HEK293 (cell line): ENCODE data around the gene MGAT4D.

ENCODE experiments used
- CTCF ChIA-PET: fragments of 350-600 bp; formaldehyde crosslinking; extraction: SDS; loops from one replicate; lab custom pipeline; 2021; ENCODE audit warnings: antibody characterized with exemption; lab: Yijun Ruan, JAX
- POLR2A ChIA-PET: fragments of 300-600 bp; formaldehyde crosslinking; extraction: SDS; loops from one replicate; lab custom pipeline; 2020; ENCODE audit warnings: antibody characterized with exemption, inconsistent platforms; lab: Yijun Ruan, JAX
- H3K27ac ChIP-seq: fragments of 200-500 bp; sonication (Bioruptor generic); 2 replicates; pipeline ENCODE4 v1.5.1; 2014; ENCODE audit warnings: low read depth, low read length, control low read depth, inconsistent platforms; ENCODE audit errors: extremely low read depth
- H3K36me3 ChIP-seq, 2 experiments: fragments of 200-500 bp in 1 of 2; sonication (Bioruptor generic) in 1 of 2; 1 replicate in 1 of 2; 2 replicates in 1 of 2; pipeline ENCODE4 v1.5.1; 2014 to 2017; ENCODE audit warnings: inconsistent platforms in 2 of 2, low read length in 2 of 2; ENCODE audit not compliant: control insufficient read depth in 2 of 2, insufficient read depth in 1 of 2
- H3K4me1 ChIP-seq: fragments of 200-500 bp; sonication (Bioruptor generic); 2 replicates; pipeline ENCODE4 v1.5.1; 2014; ENCODE audit warnings: mild to moderate bottlenecking, low read length, inconsistent platforms; ENCODE audit not compliant: control insufficient read depth, insufficient read depth
- H3K4me3 ChIP-seq: 2 replicates; pipeline ENCODE4 v1.5.1; 2011; ENCODE audit warnings: low read depth, mild to moderate bottlenecking, control low read depth, low read length, moderate library complexity
- H3K9me3 ChIP-seq: fragments of 200-500 bp; sonication (Bioruptor generic); 2 replicates; pipeline ENCODE4 v1.5.1; 2014; ENCODE audit warnings: low read depth, low read length, inconsistent platforms; ENCODE audit not compliant: control insufficient read depth, insufficient read depth
- EGR2 ChIP-seq: fragments of 450-650 bp; formaldehyde crosslinking; IDR thresholded peaks from 2 replicates; pipeline ENCODE4 v1.5.1; 2016; ENCODE audit warnings: low read depth, missing biosample characterization, missing genetic modification characterization
- GFI1B ChIP-seq: fragments of 450-650 bp; formaldehyde crosslinking; IDR thresholded peaks from 2 replicates; pipeline ENCODE4 v1.5.1; 2016; ENCODE audit warnings: missing biosample characterization, missing genetic modification characterization
- MYNN ChIP-seq: fragments of 450-650 bp; formaldehyde crosslinking; IDR thresholded peaks from 2 replicates; pipeline ENCODE4 v1.5.1; 2016; ENCODE audit warnings: missing biosample characterization, missing genetic modification characterization, borderline replicate concordance
- OVOL3 ChIP-seq: fragments of 450-650 bp; formaldehyde crosslinking; IDR thresholded peaks from 2 replicates; pipeline ENCODE4 v1.5.1; 2016; ENCODE audit warnings: missing biosample characterization, missing genetic modification characterization
- PRDM1 ChIP-seq: fragments of 450-650 bp; formaldehyde crosslinking; IDR thresholded peaks from 2 replicates; pipeline ENCODE4; 2016; ENCODE audit warnings: missing biosample characterization, missing genetic modification characterization
- SCRT2 ChIP-seq: fragments of 450-650 bp; formaldehyde crosslinking; IDR thresholded peaks from 2 replicates; pipeline ENCODE4 v1.5.1; 2016; ENCODE audit warnings: missing biosample characterization, missing genetic modification characterization
- ZEB2 ChIP-seq: fragments of 450-650 bp; formaldehyde crosslinking; IDR thresholded peaks from 2 replicates; pipeline ENCODE4 v1.5.1; 2016; ENCODE audit warnings: missing biosample characterization, missing genetic modification characterization
- ZNF112 ChIP-seq: fragments of 450-650 bp; formaldehyde crosslinking; IDR thresholded peaks from 2 replicates; pipeline ENCODE4 v1.5.0; 2017; ENCODE audit warnings: missing biosample characterization, missing genetic modification characterization
- ZNF132 ChIP-seq: fragments of 450-650 bp; formaldehyde crosslinking; IDR thresholded peaks from 2 replicates; pipeline ENCODE4 v1.5.1; 2017; ENCODE audit warnings: missing biosample characterization, missing genetic modification characterization, borderline replicate concordance
- ZNF174 ChIP-seq: fragments of 450-650 bp; formaldehyde crosslinking; IDR thresholded peaks from 2 replicates; pipeline ENCODE4 v1.5.0; 2017; ENCODE audit warnings: missing biosample characterization, mild to moderate bottlenecking, missing genetic modification characterization
- ZNF707 ChIP-seq: fragments of 450-650 bp; formaldehyde crosslinking; IDR thresholded peaks from 2 replicates; pipeline ENCODE4 v1.5.1; 2016; ENCODE audit warnings: missing biosample characterization, missing genetic modification characterization
- ZNF747 ChIP-seq: fragments of 450-650 bp; formaldehyde crosslinking; IDR thresholded peaks from 2 replicates; pipeline ENCODE4 v1.5.1; 2016; ENCODE audit warnings: missing biosample characterization, missing genetic modification characterization
- ZNF776 ChIP-seq: fragments of 450-650 bp; formaldehyde crosslinking; IDR thresholded peaks from 2 replicates; pipeline ENCODE4 v1.5.0; 2017; ENCODE audit warnings: missing biosample characterization, missing genetic modification characterization, borderline replicate concordance
- ZSCAN30 ChIP-seq: fragments of 450-650 bp; IDR thresholded peaks from 2 replicates; pipeline ENCODE4 v1.5.1; 2018; ENCODE audit warnings: missing biosample characterization, mild to moderate bottlenecking, missing genetic modification characterization, moderate library complexity
- TF ChIP-seq, protein P1 (sequence below): fragments of 450-650 bp; formaldehyde crosslinking; IDR thresholded peaks from 2 replicates; pipeline ENCODE4 v1.5.1; 2017; ENCODE audit warnings: missing biosample characterization, missing genetic modification characterization
- TF ChIP-seq, protein P2 (sequence below): sonication (generic); formaldehyde crosslinking; IDR thresholded peaks from 2 replicates; pipeline ENCODE4 v1.8.1; 2022; ENCODE audit warnings: mild to moderate bottlenecking, moderate library complexity, missing genetic modification reagents

MGAT4D gene

DNA sequence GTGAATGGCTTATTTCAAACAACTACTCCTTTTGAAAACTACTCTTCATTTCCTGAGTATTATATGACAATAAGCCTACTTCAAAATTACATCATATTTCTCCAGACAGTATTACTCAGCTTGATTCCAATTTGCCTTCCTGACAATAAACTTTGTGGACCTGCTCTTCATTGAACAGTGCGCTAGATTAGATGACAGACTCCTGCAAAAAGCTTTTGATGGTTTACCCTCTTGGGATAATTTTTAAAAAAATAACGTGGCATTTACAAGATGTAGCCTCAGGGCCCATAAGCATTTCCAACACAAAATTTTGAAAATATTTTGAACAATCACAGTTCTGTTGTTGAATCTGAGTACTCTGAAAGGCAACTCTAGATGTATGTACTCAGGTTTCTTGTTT lies 25.9 kb downstream of the MGAT4D start:
- ChIA-PET CTCF (interaction anchor here (0.5 kb wide), 1 partner anchor 112 kb away, joined by 8 read pairs; no protein-coding TSS in a partner anchor), POLR2A (no interaction called here)
- no peak for TF ChIP-seq OVOL3 (tag by site-specific recombination)
- TF ChIP-seq, protein P1, sequence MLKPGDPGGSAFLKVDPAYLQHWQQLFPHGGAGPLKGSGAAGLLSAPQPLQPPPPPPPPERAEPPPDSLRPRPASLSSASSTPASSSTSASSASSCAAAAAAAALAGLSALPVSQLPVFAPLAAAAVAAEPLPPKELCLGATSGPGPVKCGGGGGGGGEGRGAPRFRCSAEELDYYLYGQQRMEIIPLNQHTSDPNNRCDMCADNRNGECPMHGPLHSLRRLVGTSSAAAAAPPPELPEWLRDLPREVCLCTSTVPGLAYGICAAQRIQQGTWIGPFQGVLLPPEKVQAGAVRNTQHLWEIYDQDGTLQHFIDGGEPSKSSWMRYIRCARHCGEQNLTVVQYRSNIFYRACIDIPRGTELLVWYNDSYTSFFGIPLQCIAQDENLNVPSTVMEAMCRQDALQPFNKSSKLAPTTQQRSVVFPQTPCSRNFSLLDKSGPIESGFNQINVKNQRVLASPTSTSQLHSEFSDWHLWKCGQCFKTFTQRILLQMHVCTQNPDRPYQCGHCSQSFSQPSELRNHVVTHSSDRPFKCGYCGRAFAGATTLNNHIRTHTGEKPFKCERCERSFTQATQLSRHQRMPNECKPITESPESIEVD (tag by site-specific recombination), result peak; percentile 35; the same call in 1 of the 2 replicates
- Histone ChIP-seq H3K4me1 (no peaks in the 10 kb centered on the region), H3K9me3 (no peaks in the 10 kb centered on the region), H3K36me3 (no peaks in the 10 kb centered on the region), H3K27ac (no peak overlapping the region), H3K4me3 (no peak overlapping the region)

DNA sequence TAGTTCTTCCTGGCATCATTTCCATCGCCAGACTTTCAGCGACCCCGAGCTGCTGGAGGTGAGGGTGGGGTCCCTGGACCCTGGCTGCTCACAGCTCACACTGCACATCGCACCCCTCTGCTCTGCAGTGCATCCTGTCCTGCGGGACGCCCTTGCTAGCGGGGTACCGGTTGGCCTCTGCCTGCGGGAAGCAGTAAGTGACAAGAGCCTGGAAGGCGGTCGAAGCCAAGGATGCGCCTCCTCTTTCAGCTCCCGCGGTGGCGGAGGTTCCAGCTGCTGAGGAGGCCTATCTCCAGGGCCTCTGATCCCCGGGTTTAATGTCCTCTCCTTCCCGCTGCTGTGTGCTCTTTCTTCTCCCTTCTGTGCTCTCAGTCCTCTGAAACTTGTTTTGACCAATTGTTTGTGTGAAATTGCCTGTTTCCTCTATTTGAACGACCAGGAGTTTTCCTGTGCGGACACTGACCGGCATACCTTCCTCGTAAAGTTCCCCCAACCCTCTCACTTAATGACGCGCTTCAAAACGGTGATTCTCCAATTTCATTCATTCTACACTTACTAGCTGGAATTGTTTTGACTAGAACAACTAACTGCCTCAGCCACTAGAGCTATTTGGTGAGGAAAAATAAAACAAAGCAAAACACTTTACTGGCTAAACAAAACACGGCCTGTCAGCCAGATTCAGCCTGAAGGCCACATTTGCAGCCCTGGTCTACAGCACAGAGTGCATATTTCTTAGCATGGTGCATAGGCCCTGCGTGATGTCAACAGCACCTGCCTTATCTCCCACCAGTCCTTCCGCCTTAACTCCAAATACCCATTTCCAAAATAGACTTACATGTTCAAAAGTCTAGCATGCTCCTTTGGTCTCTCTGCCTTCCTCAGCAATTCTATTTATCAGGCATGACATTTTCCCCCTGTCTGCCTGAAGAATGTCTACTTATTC lies 28.0 kb downstream of the MGAT4D start:
- Histone ChIP-seq H3K4me3 (no peak overlapping the region), H3K4me1 (no peaks in the 10 kb centered on the region), H3K9me3 (no peaks in the 10 kb centered on the region), H3K36me3 (no peaks in the 10 kb centered on the region), H3K27ac (no peak overlapping the region)
- CTCF ChIA-PET, result no interaction called here
- POLR2A ChIA-PET, result no interaction called here
- TF ChIP-seq ZEB2 (tag by site-specific recombination) (no peak), EGR2 (tag by site-specific recombination) (no peak), ZNF112 (tag by site-specific recombination) (no peak), ZNF776 (tag by site-specific recombination) (no peak), ZNF132 (tag by site-specific recombination) (no peak), ZNF747 (tag by site-specific recombination) (no peak), SCRT2 (tag by site-specific recombination) (no peak), MYNN (tag by site-specific recombination) (no peak), ZNF707 (tag by site-specific recombination) (no peak), GFI1B (tag by site-specific recombination) (no peak), ZSCAN30 (tag by site-specific recombination) (no peak)
- TF ChIP-seq, protein P2, sequence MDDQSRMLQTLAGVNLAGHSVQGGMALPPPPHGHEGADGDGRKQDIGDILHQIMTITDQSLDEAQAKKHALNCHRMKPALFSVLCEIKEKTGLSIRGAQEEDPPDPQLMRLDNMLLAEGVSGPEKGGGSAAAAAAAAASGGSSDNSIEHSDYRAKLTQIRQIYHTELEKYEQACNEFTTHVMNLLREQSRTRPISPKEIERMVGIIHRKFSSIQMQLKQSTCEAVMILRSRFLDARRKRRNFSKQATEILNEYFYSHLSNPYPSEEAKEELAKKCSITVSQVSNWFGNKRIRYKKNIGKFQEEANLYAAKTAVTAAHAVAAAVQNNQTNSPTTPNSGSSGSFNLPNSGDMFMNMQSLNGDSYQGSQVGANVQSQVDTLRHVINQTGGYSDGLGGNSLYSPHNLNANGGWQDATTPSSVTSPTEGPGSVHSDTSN (CRISPR knock-in tag), result no peak

DNA sequence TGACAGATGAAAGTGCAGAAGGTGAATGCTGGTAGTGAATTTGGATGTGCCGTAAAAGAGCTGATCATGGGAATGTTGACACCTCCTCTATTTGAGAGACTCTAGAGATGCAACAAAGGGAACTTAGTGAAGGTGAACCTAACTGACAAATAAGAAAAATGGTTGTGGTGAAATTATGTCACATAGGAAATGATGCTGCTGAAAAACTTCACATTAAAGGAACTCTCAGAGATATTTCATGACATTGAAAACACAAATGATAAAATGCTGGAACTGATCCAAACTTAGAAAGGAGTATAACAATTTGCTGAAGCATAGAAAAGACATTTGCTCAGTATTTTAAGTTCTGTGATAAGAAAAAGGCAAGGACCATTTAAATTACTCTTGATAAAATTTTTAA lies 31.9 kb downstream of the MGAT4D start:
- TF ChIP-seq ZNF174 (tag by site-specific recombination) (no peak), PRDM1 (tag by site-specific recombination) (0 out of 2 replicates have a peak, but pooled peaks have one; percentile 27)
- TF ChIP-seq, all 188 proteins: peak for 1
- no peaks in the 10 kb centered on the region for H3K9me3 ChIP-seq
- H3K4me3 ChIP-seq, result no peak overlapping the region
- H3K27ac ChIP-seq, result no peak overlapping the region
- no peaks in the 10 kb centered on the region for H3K36me3 ChIP-seq
- H3K4me1 ChIP-seq, result no peaks in the 10 kb centered on the region
- ChIA-PET POLR2A (no interaction called here), CTCF (interaction anchor here (0.7 kb wide), 1 partner anchor 106 kb away, joined by 3 read pairs; no protein-coding TSS in a partner anchor)
